GM12892 (cell line): ENCODE data around the gene ERVH48-1.

ENCODE experiments used
- POLR2A ChIP-seq: IDR thresholded peaks from 2 replicates; pipeline ENCODE4 v1.6.1; 2011; ENCODE audit warnings: low read depth, low read length, control low read depth
- POLR2AphosphoS5 ChIP-seq: IDR thresholded peaks from 2 replicates; pipeline ENCODE4 v1.6.1; 2011; ENCODE audit warnings: low read depth, low read length, control low read depth
- TAF1 ChIP-seq: IDR thresholded peaks from 2 replicates; pipeline ENCODE4 v1.6.1; 2011; ENCODE audit warnings: low read depth, mild to moderate bottlenecking, control low read depth, low read length, borderline replicate concordance

- TF ChIP-seq POLR2A (no peak), POLR2AphosphoS5 (no peak), TAF1 (no peak)
Observed at GRCh38 chr21:42973309-42973990, 48.0 kb upstream of the ERVH48-1 start.
